GM12864 (cell line): Measurements from ENCODE around the gene CHAD.

Experiments
- DNase-seq: peaks from one replicate; pipeline ENCODE4 v3.0.0-alpha.2; 2011; ENCODE audit warnings: low read depth
- H3K4me3 ChIP-seq: 2 replicates; pipeline ENCODE4 v1.5.1; 2011; ENCODE audit warnings: mild to moderate bottlenecking, low read depth, low read length, control low read depth
- TF ChIP-seq, protein P1 (sequence below): IDR thresholded peaks from 2 replicates; pipeline ENCODE4 v1.5.1; 2011; ENCODE audit warnings: low read depth, mild to moderate bottlenecking, moderate library complexity, low read length, control low read depth, inconsistent platforms; ENCODE audit errors: missing control alignments

The CHAD gene

DNA sequence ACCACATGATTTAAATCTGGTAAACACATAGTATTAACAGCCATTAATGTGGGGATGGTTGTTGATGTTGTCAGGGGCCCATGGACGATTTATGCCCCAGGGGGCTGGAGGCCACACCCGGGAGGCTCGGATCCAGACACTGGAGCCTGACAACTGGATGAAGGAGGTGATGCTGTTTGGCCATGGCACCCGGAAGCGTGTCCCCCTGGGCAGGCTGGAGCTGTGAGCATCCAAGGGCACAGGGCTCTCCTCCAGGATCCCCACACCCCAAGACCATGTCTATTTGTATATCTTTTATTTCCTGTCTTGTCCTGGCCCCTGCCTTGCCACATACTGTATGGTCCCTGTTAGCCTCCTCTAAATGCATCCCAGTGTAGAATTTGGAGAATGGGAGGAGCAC lies 14.6 kb upstream of the CHAD start:
- TF ChIP-seq, protein P1, sequence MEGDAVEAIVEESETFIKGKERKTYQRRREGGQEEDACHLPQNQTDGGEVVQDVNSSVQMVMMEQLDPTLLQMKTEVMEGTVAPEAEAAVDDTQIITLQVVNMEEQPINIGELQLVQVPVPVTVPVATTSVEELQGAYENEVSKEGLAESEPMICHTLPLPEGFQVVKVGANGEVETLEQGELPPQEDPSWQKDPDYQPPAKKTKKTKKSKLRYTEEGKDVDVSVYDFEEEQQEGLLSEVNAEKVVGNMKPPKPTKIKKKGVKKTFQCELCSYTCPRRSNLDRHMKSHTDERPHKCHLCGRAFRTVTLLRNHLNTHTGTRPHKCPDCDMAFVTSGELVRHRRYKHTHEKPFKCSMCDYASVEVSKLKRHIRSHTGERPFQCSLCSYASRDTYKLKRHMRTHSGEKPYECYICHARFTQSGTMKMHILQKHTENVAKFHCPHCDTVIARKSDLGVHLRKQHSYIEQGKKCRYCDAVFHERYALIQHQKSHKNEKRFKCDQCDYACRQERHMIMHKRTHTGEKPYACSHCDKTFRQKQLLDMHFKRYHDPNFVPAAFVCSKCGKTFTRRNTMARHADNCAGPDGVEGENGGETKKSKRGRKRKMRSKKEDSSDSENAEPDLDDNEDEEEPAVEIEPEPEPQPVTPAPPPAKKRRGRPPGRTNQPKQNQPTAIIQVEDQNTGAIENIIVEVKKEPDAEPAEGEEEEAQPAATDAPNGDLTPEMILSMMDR, result no peak
- H3K4me3 ChIP-seq, result no peak overlapping the region
- no peak for DNase-seq

GRCh38 chr17:50482516-50482915 lies 13.8 kb upstream of the CHAD start:
- TF ChIP-seq, protein P1, result peak; percentile 91
- H3K4me3 ChIP-seq, result no peak overlapping the region
- DNase-seq, result peak; percentile 37

GRCh38 chr17:50482110-50482509 lies 13.4 kb upstream of the CHAD start:
- TF ChIP-seq, protein P1, result no peak
- no peak for DNase-seq
- no peak overlapping the region for H3K4me3 ChIP-seq

GRCh38 chr17:50481648-50482047 lies 13.0 kb upstream of the CHAD start:
- TF ChIP-seq, protein P1, result no peak
- H3K4me3 ChIP-seq, result no peak overlapping the region
- no peak for DNase-seq

- H3K4me3 ChIP-seq, result no peak overlapping the region
- TF ChIP-seq, protein P1, result no peak
- DNase-seq, result no peak
Observed at GRCh38 chr17:50480854-50481490, 12.3 kb upstream of the CHAD start.

DNA sequence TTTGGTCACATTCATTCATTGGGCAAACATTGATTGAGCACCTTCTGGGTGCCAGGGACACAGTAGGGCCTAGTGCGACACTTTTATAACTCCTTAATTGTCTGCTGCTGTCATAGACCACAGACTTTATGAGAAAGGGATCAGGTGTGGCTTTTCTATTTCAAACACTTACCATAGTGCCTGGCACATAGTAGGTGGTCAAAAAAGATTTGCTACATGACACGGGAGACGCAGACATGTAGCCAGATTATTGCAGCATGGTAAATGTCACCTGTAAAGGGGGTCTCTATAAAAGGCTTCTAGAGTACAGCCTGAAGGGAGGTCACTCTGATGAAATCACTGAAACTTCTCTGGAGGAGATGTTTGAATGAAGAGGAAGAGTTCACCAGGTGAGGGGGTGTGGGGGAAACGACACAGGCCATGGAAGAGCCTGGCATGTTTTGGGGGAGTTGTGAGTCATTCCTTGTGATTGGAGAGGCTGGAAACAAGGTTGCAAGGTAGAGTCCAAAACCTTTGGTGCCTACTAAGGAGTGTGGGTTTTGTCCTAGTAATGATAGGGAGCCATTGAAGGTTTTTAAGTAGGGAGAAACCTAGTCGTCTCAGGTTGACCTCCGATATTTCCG lies 11.6 kb upstream of the CHAD start:
- no peak overlapping the region for H3K4me3 ChIP-seq
- no peak for DNase-seq
- TF ChIP-seq, protein P1, result no peak

- TF ChIP-seq, protein P1, result peak; percentile 77
- H3K4me3 ChIP-seq, result peak overlapping the region; percentile 59
- DNase-seq, result peak; percentile 66
Observed at GRCh38 chr17:50479522-50480141, 11.0 kb upstream of the CHAD start.
